GM19468 (cell line): ENCODE results near the gene KCNJ1.

Experiments
- ATAC-seq: cut with Tn5 transposase; IDR thresholded peaks from one replicate; pipeline ENCODE4 v1.9.1; 2021; ENCODE audit warnings: mild to moderate bottlenecking, moderate library complexity, moderate number of reproducible peaks; ENCODE audit not compliant: unreplicated experiment; ENCODE audit errors: extremely low read depth

KCNJ1 gene

DNA sequence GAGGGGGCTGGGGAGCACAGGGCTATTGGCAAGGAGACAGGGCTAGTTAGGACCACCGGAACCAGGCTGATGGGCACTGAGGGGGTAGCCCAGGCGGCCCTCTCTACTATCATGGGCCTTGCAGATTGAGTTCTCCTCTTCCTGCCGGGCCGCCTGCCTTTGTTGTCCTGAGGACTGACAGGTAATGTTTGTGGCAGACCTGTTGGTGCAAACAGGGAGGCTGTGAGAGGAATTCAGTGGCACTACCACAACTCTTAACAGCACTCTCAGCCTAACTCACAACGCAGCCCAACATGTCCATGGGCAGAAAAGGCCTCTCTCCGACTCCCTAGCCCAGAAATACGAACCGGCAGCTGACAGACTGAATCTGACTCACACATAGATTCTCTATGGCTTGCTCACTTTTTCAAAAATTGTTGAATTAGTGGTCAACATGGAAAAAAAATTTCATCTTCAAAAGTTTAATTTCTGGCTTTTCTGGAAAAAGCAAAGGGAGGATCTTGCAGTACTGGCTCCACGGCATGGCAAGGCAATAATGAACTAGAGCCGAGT lies 35.5 kb upstream of the KCNJ1 start:
- ATAC-seq: no peak

GRCh38 chr11:128901653-128902514 lies 34.8 kb upstream of the KCNJ1 start:
- no peak for ATAC-seq

- ATAC-seq: no peak
Measured at GRCh38 chr11:128900468-128900867, 33.4 kb upstream of the KCNJ1 start.

DNA sequence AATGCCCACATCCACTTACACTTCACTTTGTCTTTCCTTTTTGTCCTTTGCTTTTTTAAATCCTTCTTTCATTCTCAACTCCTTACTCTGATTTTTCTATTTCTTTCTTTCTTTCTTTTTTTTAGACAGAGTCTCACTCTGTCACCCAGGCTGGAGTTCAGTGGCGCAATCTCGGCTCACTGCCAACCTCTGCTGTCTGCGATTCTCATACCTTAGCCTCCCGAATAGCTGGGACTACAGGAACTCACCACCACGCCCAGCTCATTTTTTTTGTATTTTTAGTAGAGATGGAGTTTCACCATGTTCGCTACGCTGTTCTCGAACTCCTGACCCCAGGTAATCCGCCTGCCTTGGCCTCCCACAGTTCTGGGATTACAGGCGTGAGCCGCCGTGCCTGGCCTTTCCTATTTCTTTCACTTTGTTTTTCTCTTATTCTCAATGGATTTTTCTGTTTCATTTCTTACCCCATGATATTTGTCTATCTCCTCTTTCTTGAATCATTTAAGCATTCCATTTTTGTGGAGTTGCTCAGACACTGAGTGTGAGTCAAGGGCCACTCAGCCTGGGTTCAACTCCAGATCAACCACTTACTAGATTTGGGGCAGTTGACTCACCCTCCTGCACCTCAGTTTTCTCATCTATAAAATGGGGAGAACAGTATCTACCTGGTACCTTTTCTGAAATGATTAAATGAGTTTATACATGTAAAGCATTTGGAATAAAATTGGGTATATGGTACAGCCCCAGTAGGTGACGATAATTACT lies 31.7 kb upstream of the KCNJ1 start:
- ATAC-seq: no peak

DNA sequence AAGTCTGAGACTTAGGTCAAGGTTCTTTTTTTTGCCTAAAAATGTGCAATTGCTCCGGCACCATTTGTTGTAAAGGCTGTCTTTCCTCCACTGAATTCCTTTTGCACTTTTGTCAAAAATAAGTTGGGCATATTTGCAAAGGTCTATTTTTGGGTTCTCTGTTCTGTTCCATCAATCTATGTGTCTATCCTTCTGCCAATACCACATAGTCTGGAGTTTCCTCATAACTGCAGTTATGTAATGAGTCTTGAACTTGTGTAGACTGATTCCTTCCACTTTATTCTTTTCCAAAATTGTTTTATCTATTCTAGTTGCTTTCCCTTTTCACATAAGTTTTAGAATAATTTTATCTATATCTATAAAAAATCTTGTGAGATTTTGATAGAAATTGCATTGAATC lies 30.7 kb upstream of the KCNJ1 start:
- ATAC-seq: no peak

GRCh38 chr11:128896356-128896755 lies 29.3 kb upstream of the KCNJ1 start:
- ATAC-seq: no peak

- ATAC-seq: no peak
Measured at GRCh38 chr11:128895526-128895925, 28.4 kb upstream of the KCNJ1 start.

- no peak for ATAC-seq
Measured at GRCh38 chr11:128894685-128895084, 27.6 kb upstream of the KCNJ1 start.

GRCh38 chr11:128894286-128894681 lies 27.2 kb upstream of the KCNJ1 start:
- ATAC-seq: no peak

DNA sequence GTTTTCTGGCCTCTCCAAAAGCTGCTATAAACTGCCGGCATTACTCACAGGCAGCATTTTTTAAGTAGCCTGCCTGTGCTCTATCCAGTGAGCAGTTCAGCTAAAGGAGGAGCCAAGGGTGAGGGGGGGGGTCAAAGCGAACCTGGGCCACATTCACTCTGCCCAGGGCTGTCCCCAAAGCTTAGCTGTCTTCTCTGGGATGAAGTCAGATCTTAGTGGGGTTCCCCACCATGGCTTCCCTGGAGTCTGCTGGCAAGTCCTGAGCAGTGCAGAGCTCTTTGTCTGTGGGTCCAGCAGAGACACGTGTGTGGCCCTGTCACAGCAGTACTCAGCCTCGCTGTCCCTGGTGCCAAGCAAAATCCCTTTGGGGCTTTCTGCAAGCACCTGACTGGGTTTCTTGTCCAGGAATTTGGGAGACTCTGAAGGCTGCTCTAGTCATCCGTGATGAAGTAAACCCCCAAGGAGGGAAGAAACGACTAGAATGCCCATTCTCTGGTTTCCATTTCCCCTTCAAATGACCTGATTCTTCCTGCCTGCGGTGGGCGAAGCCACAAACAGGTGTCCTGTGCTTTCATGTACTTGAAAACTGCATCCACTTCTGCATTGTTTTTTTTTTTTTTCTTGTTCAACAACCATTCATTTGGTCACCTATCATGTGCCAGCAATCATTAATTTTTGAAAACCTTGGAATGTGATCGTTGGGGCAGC lies 26.6 kb upstream of the KCNJ1 start:
- peak; percentile 70 for ATAC-seq

DNA sequence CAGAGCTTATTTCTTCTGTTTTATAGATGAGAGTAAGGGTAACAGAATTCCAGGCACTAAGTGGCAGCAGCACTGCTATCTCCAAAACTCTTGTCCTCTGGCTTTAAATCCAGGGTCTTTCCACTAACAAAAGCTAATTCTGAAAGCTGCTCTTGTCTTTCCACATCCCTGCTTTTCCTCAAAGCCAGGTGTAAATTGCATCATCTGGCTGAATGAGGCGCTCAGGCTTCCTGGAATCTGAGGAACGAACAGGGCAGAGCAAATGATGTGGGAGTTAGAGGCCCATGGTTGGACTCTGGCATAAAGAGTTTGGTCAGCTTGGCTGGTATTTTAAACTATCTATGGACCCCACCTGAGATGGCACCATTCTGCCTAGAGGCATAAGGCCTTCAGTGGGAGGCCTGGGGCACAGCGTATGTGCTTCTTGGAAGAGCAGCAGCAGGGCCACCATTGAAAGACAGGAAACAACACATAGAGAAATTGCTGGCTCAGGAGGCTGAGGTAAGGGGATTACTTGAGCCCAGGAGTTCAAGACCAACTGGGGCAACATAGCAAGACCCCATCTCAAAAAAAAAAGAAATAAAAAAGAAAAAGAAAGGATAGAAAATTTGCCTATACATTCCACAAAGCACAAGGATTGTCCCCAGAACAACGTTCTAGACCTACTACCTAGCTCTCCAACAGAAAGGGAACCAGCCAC lies 25.9 kb upstream of the KCNJ1 start:
- no peak for ATAC-seq

DNA sequence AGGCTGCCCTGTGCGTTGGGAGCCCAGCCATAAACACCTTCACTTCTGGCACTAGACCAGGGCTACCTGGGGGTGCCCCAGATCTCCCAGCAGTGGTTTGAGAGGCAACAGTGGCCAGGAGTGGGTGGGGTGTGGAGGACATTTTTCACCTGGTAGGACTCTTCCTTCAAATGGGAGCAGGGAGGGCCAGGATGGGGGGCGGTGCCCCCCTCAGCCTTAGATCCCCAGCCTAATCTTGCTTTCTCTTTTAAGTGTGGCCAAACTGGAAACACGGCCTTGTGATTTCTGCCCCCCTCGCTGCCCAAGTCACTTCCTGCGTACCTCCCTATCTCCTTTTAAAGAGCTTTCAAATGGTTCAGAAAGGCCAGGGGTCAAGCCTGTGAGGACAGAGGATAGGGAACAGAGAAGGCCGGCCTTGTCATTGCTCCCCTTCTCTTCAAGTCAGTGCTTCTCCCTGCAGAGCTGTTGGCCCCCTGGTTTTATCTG lies 24.9 kb upstream of the KCNJ1 start:
- no peak for ATAC-seq

- no peak for ATAC-seq
Measured at GRCh38 chr11:128890543-128891368, 23.7 kb upstream of the KCNJ1 start, which contains the start of gene KCNJ5. Gene KCNJ5, plus strand, starts transcription at chr11:128891356. Its CDS starts 19,918 bp downstream, at chr11:128911274.

DNA sequence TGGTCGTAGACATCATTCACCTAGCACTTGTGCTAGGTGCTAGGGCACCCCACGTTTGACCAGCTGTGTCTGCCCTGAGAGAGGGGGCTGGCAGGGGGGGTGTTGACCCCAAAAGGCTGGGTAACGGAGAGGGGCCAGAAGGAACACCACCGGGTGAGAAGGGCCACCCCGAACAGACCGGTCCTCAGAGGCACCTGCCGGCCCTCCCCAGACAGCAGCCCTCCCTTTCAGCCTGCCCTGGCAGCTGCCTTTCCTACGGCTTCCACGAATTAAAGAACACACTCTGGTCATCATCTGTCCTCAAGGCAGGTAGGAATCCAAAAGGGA lies 23.1 kb upstream of the KCNJ1 start:
- no peak for ATAC-seq

- no peak for ATAC-seq
Measured at GRCh38 chr11:128889657-128890213, 22.6 kb upstream of the KCNJ1 start.

- no peak for ATAC-seq
Measured at GRCh38 chr11:128888034-128888985, 21.2 kb upstream of the KCNJ1 start.

- ATAC-seq: no peak
Measured at GRCh38 chr11:128886406-128887124, 19.5 kb upstream of the KCNJ1 start.
